K562 (cell line): Measurements from ENCODE around the gene TRAF3IP3. TPM values are rescaled to one million over a fixed set of nuclear protein-coding genes. Genes with fewer than 3 reads are reported as not detected.

ENCODE experiments used
- ATAC-seq: fragments of 200-7000 bp; cut with Tn5 transposase; 3 replicates; pipeline ENCODE4 v1.9.1; 2020; ENCODE audit warnings: moderate library complexity
- BruUV-seq: library from RNA; stranded (reverse); fragments of 400-500 nt; replicated peaks from 2 replicates; lab custom pipeline; 2021; lab: Mats Ljungman, UMichigan
- CTCF ChIA-PET: fragments of 300-600 bp; formaldehyde crosslinking; extraction: SDS; loops from one replicate; lab custom pipeline; 2021; ENCODE audit warnings: low intra/inter-chr PET ratio; lab: Yijun Ruan, JAX
- POLR2A ChIA-PET: fragments of 300-600, 350-650 bp; sonication (Branson Sonifier 250); formaldehyde crosslinking; extraction: SDS; loops from one replicate; lab custom pipeline; 2021; ENCODE audit warnings: antibody characterized with exemption, inconsistent platforms; lab: Yijun Ruan, JAX
- DNase-seq, 4 experiments: peaks; one replicate each; pipeline versions ENCODE4 v3.0.0 to v3.0.0-alpha.2; 2011 to 2018; ENCODE audit warnings: low spot score in 3 of 4, mixed read lengths in 3 of 4; ENCODE audit errors: extremely low read depth in 1 of 4
- FAIRE-seq: peaks from 2 replicates; lab custom pipeline; 2011; peaks lifted over from hg19 to GRCh38; lab: Jason Lieb, UNC
- H2AFZ ChIP-seq: 2 replicates; pipeline ENCODE4 v1.6.0; 2011; ENCODE audit warnings: low read depth, low read length, control low read depth, inconsistent platforms
- H3K27ac ChIP-seq: fragments of 200-600 bp; 3 replicates; pipeline ENCODE4 v1.8.0; 2011; ENCODE audit warnings: low read depth, mild to moderate bottlenecking, control low read depth, inconsistent platforms, low read length, moderate library complexity, mixed read lengths; ENCODE audit errors: extremely low read depth
- H3K27me3 ChIP-seq, 2 experiments: fragments of 300-600 bp in 1 of 2; 2 replicates in 1 of 2; 3 replicates in 1 of 2; pipeline versions ENCODE4 v1.6.0 to v1.8.0; 2011; ENCODE audit warnings: inconsistent platforms in 2 of 2, low read length in 2 of 2, mild to moderate bottlenecking in 1 of 2, mixed read lengths in 1 of 2, moderate library complexity in 1 of 2; ENCODE audit not compliant: control insufficient read depth in 2 of 2, insufficient read depth in 2 of 2
- H3K36me3 ChIP-seq: fragments of 300-600 bp; 3 replicates; pipeline ENCODE4 v1.8.0; 2011; ENCODE audit warnings: mild to moderate bottlenecking, low read length, inconsistent platforms; ENCODE audit not compliant: control insufficient read depth, insufficient read depth
- H3K4me1 ChIP-seq, 2 experiments: fragments of 200-600 bp in 1 of 2; replicated peaks in 1 of 2; 2 replicates in 1 of 2; 3 replicates in 1 of 2; pipeline versions ENCODE4 v1.5.1 to v1.8.0; 2011; ENCODE audit warnings: inconsistent platforms in 2 of 2, low read length in 2 of 2, mild to moderate bottlenecking in 1 of 2, mixed read lengths in 1 of 2, moderate library complexity in 1 of 2; ENCODE audit not compliant: control insufficient read depth in 2 of 2, insufficient read depth in 2 of 2
- H3K4me2 ChIP-seq: 2 replicates; pipeline ENCODE4 v1.6.1; 2011; ENCODE audit warnings: low read length, control low read depth, inconsistent platforms, mixed read lengths; ENCODE audit not compliant: insufficient read depth
- H3K4me3 ChIP-seq: fragments of 200-600 bp; sonication (generic), shearing (Covaris generic); 2 replicates; pipeline ENCODE4 v1.5.1; 2016; ENCODE audit warnings: control low read depth, inconsistent platforms
- H3K79me2 ChIP-seq: fragments of 200-600 bp; 3 replicates; pipeline ENCODE4 v1.8.0; 2011; ENCODE audit warnings: low read length, inconsistent platforms; ENCODE audit not compliant: control insufficient read depth, insufficient read depth
- H3K9ac ChIP-seq, 2 experiments: 2 replicates each; pipeline versions ENCODE4 v1.6.0 to v1.6.1; 2011; ENCODE audit warnings: low read depth in 2 of 2, low read length in 2 of 2, control low read depth in 1 of 2, inconsistent platforms in 1 of 2, mild to moderate bottlenecking in 1 of 2, mixed read lengths in 1 of 2; ENCODE audit not compliant: insufficient read depth in 1 of 2
- H3K9me1 ChIP-seq: one replicate; pipeline ENCODE4 v1.6.0; 2011; ENCODE audit warnings: inconsistent platforms, mild to moderate bottlenecking, low read length, moderate library complexity; ENCODE audit not compliant: control insufficient read depth, insufficient read depth
- H3K9me3 ChIP-seq: replicated peaks from 2 replicates; pipeline ENCODE4 v1.5.1; 2011; ENCODE audit warnings: low read depth, low read length, inconsistent platforms; ENCODE audit not compliant: control insufficient read depth, insufficient read depth
- H4K20me1 ChIP-seq: replicated peaks from 2 replicates; pipeline ENCODE4 v1.6.1; 2011; ENCODE audit warnings: low read length, inconsistent platforms, mixed read lengths; ENCODE audit not compliant: control insufficient read depth, insufficient read depth
- JUNB ChIP-seq: fragments of 450-650 bp; formaldehyde crosslinking; conservative IDR thresholded peaks from 2 replicates; pipeline ENCODE4 v1.4.0; 2020; ENCODE audit warnings: mild to moderate bottlenecking
- NELFE ChIP-seq: IDR thresholded peaks from 2 replicates; pipeline ENCODE4 v1.6.1; 2011; ENCODE audit warnings: mild to moderate bottlenecking; ENCODE audit not compliant: insufficient read depth, insufficient read length
- NONO ChIP-seq, 2 experiments: fragments of 200-400 bp in 1 of 2; fragments of 450-650 bp in 1 of 2; formaldehyde crosslinking in 1 of 2; IDR thresholded peaks; 2 replicates each; pipeline ENCODE4 v1.6.1; 2017; ENCODE audit warnings: low read depth in 2 of 2, mild to moderate bottlenecking in 2 of 2, moderate library complexity in 2 of 2, low read length in 1 of 2
- ZMIZ1 ChIP-seq, 2 experiments: fragments of 150-350 bp in 1 of 2; IDR thresholded peaks; 2 replicates each; pipeline ENCODE4 v1.6.1; 2012 to 2016; ENCODE audit warnings: low read depth in 2 of 2, low read length in 2 of 2, mild to moderate bottlenecking in 1 of 2, moderate library complexity in 1 of 2
- ZNF24 ChIP-seq: fragments of 450-650 bp; IDR thresholded peaks from 2 replicates; pipeline ENCODE4 v1.6.1; 2016
- WGBS: fragments of 100-300 bp; shearing (Covaris generic); methylation state at CpG from one replicate; pipeline ENCODE4 v1.1.6; 2016; ENCODE audit warnings: low coverage, mixed read lengths; ENCODE audit not compliant: insufficient coverage; ENCODE audit errors: missing lambda C conversion rate; 5-methylcytosine and 5-hydroxymethylcytosine counted together
- in situ Hi-C: fragments of 300-500 bp; cut with MboI; formaldehyde crosslinking; loops from 4 replicates; pipeline ENCODE4 v1.15.0; 2018; ENCODE audit warnings: inconsistent platforms, mixed read lengths
- intact Hi-C: fragments of 100-400 bp; cut with micrococcal nuclease; formaldehyde crosslinking; loops from 2 replicates; pipeline ENCODE4 v1.14.2; 2022
- polyA plus RNA-seq, 8 experiments: library from polyadenylated mRNA; depleted of rRNA in 4 of 8; stranded (reverse) in 5 of 8; unstranded in 3 of 8; fragments of >200 nt; fragmentation: Nextera tagmentation in 2 of 8; fragmentation: Illumina TruSeq in 1 of 8; extraction: Ambion mirVana in 2 of 8; extraction: Trizol in 1 of 8; gene quantifications; 2 replicates each; pipeline versions ENCODE4 v1.2.1 to v1.2.3, GENCODE V29; 2011 to 2014; ENCODE audit warnings: inconsistent platforms in 1 of 8, missing spikeins in 1 of 8
- total RNA-seq, 7 experiments: library from RNA; depleted of rRNA in 6 of 7; stranded (reverse); fragments of >200 nt in 6 of 7; fragmentation: Illumina TruSeq in 2 of 7; extraction: Trizol in 2 of 7; gene quantifications; 2 replicates each; pipeline versions ENCODE4 v1.2.1 to v1.2.3, GENCODE V29; 2011 to 2021; ENCODE audit warnings: low replicate concordance in 1 of 7
- TF ChIP-seq, protein P1 (sequence below): fragments of 250-450 bp; sonication (Bioruptor Pico); IDR thresholded peaks from 2 replicates; pipeline ENCODE4 v1.4.0; 2020; ENCODE audit warnings: borderline replicate concordance
- TF ChIP-seq, protein P2 (sequence below): sonication (generic); formaldehyde crosslinking; IDR thresholded peaks from 2 replicates; pipeline ENCODE4 v1.8.1; 2022; ENCODE audit warnings: missing genetic modification reagents

TRAF3IP3 gene
- total and polyA plus RNA-seq, 9 of the 15 experiments (the other 6 are each of a cell fraction or from before 2014, with no cell fraction given): 0.06 to 1.1 (median 0.31) TPM

- FAIRE-seq (no peak), DNase-seq (no peak), ATAC-seq (no peak)
- H3K36me3 ChIP-seq: no peaks in the 10 kb centered on the region
- intact Hi-C loops: no loop called here
- no peaks in the 10 kb centered on the region for H3K4me1 ChIP-seq
- H3K4me3 ChIP-seq: no peak overlapping the region
- POLR2A ChIA-PET: interaction anchor here (1.0 kb wide), 1 partner anchor 39 kb away, joined by 4 read pairs; no protein-coding TSS in a partner anchor
- H3K4me2 ChIP-seq: no peak overlapping the region
- BruUV-seq: no TSS peak
- no peaks in the 10 kb centered on the region for H3K9me3 ChIP-seq
- H4K20me1 ChIP-seq: no peaks in the 10 kb centered on the region
- H3K79me2 ChIP-seq: no peaks in the 10 kb centered on the region
- H3K9me1 ChIP-seq: no peaks in the 10 kb centered on the region
- no peak overlapping the region for H2AFZ ChIP-seq
- in situ Hi-C loops: no loop called here
- TF ChIP-seq, protein P1, sequence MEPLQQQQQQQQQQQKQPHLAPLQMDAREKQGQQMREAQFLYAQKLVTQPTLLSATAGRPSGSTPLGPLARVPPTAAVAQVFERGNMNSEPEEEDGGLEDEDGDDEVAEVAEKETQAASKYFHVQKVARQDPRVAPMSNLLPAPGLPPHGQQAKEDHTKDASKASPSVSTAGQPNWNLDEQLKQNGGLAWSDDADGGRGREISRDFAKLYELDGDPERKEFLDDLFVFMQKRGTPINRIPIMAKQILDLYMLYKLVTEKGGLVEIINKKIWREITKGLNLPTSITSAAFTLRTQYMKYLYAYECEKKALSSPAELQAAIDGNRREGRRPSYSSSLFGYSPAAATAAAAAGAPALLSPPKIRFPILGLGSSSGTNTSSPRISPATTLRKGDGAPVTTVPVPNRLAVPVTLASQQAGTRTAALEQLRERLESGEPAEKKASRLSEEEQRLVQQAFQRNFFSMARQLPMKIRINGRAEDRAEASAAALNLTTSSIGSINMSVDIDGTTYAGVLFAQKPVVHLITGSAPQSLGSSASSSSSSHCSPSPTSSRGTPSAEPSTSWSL (CRISPR knock-in tag): no peak
- TF ChIP-seq NONO (IDR thresholded peaks at IDR 0.05; ENCODE audit: low read depth in 2 of 2, low read length in 1 of 2) (no peak), ZNF24 (no peak), ZMIZ1 (IDR thresholded peaks at IDR 0.05; ENCODE audit: low read depth in 2 of 2, low read length in 2 of 2) (no peak), NELFE (no peak), JUNB (CRISPR knock-in tag) (no peak)
- TF ChIP-seq, protein P2, sequence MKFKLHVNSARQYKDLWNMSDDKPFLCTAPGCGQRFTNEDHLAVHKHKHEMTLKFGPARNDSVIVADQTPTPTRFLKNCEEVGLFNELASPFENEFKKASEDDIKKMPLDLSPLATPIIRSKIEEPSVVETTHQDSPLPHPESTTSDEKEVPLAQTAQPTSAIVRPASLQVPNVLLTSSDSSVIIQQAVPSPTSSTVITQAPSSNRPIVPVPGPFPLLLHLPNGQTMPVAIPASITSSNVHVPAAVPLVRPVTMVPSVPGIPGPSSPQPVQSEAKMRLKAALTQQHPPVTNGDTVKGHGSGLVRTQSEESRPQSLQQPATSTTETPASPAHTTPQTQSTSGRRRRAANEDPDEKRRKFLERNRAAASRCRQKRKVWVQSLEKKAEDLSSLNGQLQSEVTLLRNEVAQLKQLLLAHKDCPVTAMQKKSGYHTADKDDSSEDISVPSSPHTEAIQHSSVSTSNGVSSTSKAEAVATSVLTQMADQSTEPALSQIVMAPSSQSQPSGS (CRISPR knock-in tag): no peak
- 0% methylated on average over 1 of the region's 1 CpG for WGBS
- no peak overlapping the region for H3K9ac ChIP-seq
- CTCF ChIA-PET: no interaction called here
- peaks cover 8 to 11% of the 10 kb centered on the region in 2 experiments; a peak in 4 of 5 replicates for H3K27me3 ChIP-seq
- no peak overlapping the region for H3K27ac ChIP-seq
Measured at GRCh38 chr1:209707308-209707707, 48.5 kb upstream of the TRAF3IP3 start.
